Stimulated activated CD8-positive, alpha-beta memory T cell treated with anti-CD3 and anti-CD28 coated beads, Interleukin-2, amount 100 ng/mL, for 48 hours (primary cell): ENCODE data around the gene LIN28B.
"Not testable (repeated sequence)": the region's sequence is repeated elsewhere in the genome, so short reads cannot be mapped to it uniquely, and the experiment has no call there.

Experiments
- DNase-seq, 2 donors: peaks; one replicate each; pipeline ENCODE4 v3.0.0-alpha.2; 2020; ENCODE audit warnings: low read depth in 2 of 2

Gene LIN28B

GRCh38 chr6:105067329-105067728 lies 110.4 kb downstream of the LIN28B start:
- no peak for DNase-seq

GRCh38 chr6:105068407-105068806 lies 111.5 kb downstream of the LIN28B start:
- DNase-seq = no peak

GRCh38 chr6:105069821-105070445 lies 113.0 kb downstream of the LIN28B start:
- no peak for DNase-seq

GRCh38 chr6:105072798-105073199 lies 115.9 kb downstream of the LIN28B start:
- DNase-seq = no peak

GRCh38 chr6:105075210-105075609 lies 118.3 kb downstream of the LIN28B start:
- DNase-seq = no peak

- not testable (repeated sequence) for DNase-seq
Observed at GRCh38 chr6:105076418-105076817, 119.5 kb downstream of the LIN28B start.

- no peak for DNase-seq
Observed at GRCh38 chr6:105077596-105078385, 120.9 kb downstream of the LIN28B start.

- no peak for DNase-seq
Observed at GRCh38 chr6:105078386-105078708, 121.4 kb downstream of the LIN28B start.

GRCh38 chr6:105080279-105080678 lies 123.4 kb downstream of the LIN28B start:
- no peak for DNase-seq

- not testable (repeated sequence) for DNase-seq
Observed at GRCh38 chr6:105081662-105082061, 124.8 kb downstream of the LIN28B start.

- DNase-seq = no peak
Observed at GRCh38 chr6:105087571-105088211, 130.8 kb downstream of the LIN28B start.

- no peak for DNase-seq
Observed at GRCh38 chr6:105091140-105091829, 134.4 kb downstream of the LIN28B start.

GRCh38 chr6:105094133-105094640 lies 137.3 kb downstream of the LIN28B start:
- no peak for DNase-seq

GRCh38 chr6:105095139-105095538 lies 138.2 kb downstream of the LIN28B start:
- no peak for DNase-seq

- no peak for DNase-seq
Observed at GRCh38 chr6:105097288-105097687, 140.4 kb downstream of the LIN28B start.

- DNase-seq = no peak
Observed at GRCh38 chr6:105099371-105099770, 142.5 kb downstream of the LIN28B start.

- no peak for DNase-seq
Observed at GRCh38 chr6:105102186-105102585, 145.3 kb downstream of the LIN28B start.

GRCh38 chr6:105105094-105105493 lies 148.2 kb downstream of the LIN28B start:
- DNase-seq = no peak

- DNase-seq = no peak
Observed at GRCh38 chr6:105106260-105106659, 149.4 kb downstream of the LIN28B start.

GRCh38 chr6:105107207-105107606 lies 150.3 kb downstream of the LIN28B start:
- no peak for DNase-seq

GRCh38 chr6:105108631-105109262 lies 151.8 kb downstream of the LIN28B start:
- no peak for DNase-seq
